ENCODE data around the gene SLC17A8.
"Not testable (repeated sequence)": the region's sequence is repeated elsewhere in the genome, so short reads cannot be mapped to it uniquely, and the experiment has no call there.

SLC17A8 gene

GRCh38 chr12:100413001-100413400 is 56.1 kb downstream of the SLC17A8 start:
- H3K4me3 ChIP-seq (ENCODE audit: low read depth, low read length) = no peak overlapping the region
- TF ChIP-seq, protein P1, sequence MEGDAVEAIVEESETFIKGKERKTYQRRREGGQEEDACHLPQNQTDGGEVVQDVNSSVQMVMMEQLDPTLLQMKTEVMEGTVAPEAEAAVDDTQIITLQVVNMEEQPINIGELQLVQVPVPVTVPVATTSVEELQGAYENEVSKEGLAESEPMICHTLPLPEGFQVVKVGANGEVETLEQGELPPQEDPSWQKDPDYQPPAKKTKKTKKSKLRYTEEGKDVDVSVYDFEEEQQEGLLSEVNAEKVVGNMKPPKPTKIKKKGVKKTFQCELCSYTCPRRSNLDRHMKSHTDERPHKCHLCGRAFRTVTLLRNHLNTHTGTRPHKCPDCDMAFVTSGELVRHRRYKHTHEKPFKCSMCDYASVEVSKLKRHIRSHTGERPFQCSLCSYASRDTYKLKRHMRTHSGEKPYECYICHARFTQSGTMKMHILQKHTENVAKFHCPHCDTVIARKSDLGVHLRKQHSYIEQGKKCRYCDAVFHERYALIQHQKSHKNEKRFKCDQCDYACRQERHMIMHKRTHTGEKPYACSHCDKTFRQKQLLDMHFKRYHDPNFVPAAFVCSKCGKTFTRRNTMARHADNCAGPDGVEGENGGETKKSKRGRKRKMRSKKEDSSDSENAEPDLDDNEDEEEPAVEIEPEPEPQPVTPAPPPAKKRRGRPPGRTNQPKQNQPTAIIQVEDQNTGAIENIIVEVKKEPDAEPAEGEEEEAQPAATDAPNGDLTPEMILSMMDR (IDR thresholded peaks at IDR 0.05; ENCODE audit: control insufficient read depth, extremely low read depth, insufficient read depth) = no peak
- no peak for DNase-seq (ENCODE audit: low read depth)

DNA sequence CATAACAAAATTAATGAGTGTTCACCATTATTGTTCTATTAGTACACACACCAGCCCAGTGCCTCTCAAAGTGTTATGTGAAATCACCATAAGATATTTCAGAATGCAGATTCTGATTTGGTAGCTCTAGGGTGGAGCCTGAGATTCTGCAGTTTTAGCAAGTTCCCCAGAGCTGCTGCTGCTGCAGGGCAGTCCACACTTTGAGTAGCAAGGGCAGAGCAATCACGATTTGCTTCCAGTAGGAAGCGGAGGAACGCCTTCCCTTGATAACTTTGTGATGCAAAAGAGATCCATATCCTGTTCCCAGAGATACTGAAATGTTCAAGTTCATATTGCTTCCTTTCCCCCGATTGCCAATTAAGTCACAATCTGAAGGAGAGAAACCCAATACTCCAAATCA is 57.9 kb downstream of the SLC17A8 start:
- H3K4me3 ChIP-seq (ENCODE audit: low read depth, low read length) = no peak overlapping the region
- DNase-seq (ENCODE audit: low read depth) = no peak
- TF ChIP-seq, protein P1 (IDR thresholded peaks at IDR 0.05; ENCODE audit: control insufficient read depth, extremely low read depth, insufficient read depth) = no peak

- no peak overlapping the region for H3K4me3 ChIP-seq (ENCODE audit: low read depth, low read length)
- TF ChIP-seq, protein P1 (IDR thresholded peaks at IDR 0.05; ENCODE audit: control insufficient read depth, extremely low read depth, insufficient read depth) = no peak
- DNase-seq (ENCODE audit: low read depth) = no peak
Measured at GRCh38 chr12:100422646-100423045, 65.8 kb downstream of the SLC17A8 start.

GRCh38 chr12:100426145-100426544 is 69.3 kb downstream of the SLC17A8 start:
- DNase-seq (ENCODE audit: low read depth) = no peak
- TF ChIP-seq, protein P1 (IDR thresholded peaks at IDR 0.05; ENCODE audit: control insufficient read depth, extremely low read depth, insufficient read depth) = no peak
- H3K4me3 ChIP-seq (ENCODE audit: low read depth, low read length) = no peak overlapping the region

DNA sequence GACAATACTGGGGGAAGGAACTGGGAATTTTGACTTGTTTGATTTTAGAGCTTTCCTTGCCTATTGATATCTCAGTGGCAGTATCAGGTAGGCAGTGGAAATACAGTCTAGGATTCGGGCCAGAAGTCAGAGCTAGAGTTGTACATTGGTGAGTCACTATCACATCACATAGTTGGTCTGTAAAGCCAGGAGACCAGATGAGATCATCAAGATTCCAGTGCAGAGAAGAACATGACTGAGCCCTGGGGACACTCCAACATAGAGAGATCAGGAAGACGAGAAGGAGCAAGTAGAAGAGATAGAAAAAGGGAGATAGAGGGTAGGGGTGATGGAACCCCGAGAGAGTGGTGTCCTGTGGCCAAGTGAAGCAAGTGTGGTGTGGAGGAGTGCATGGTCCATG is 70.2 kb downstream of the SLC17A8 start:
- TF ChIP-seq, protein P1 (IDR thresholded peaks at IDR 0.05; ENCODE audit: control insufficient read depth, extremely low read depth, insufficient read depth) = no peak
- no peak for DNase-seq (ENCODE audit: low read depth)
- H3K4me3 ChIP-seq (ENCODE audit: low read depth, low read length) = no peak overlapping the region

DNA sequence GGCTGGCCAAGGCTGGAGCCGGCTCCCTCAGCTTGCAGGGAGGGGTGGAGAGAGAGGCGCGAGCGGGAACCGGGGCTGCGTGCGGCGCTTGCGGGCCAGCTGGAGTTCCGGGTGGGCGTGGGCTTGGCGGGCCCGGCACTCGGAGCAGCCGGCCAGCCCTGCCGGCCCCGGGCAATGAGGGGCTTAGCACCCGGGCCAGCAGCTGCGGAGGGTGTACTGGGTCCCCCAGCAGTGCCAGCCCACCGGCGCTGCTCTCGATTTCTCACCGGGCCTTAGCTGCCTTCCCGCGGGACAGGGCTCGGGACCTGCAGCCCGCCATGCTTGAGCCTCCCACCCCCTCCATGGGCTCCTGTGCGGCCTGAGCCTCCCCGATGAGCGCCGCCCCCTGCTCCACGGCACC is 73.4 kb downstream of the SLC17A8 start:
- not testable (repeated sequence) for DNase-seq (ENCODE audit: low read depth); H3K4me3 ChIP-seq (ENCODE audit: low read depth, low read length)

GRCh38 chr12:100433701-100434100 is 76.8 kb downstream of the SLC17A8 start:
- H3K4me3 ChIP-seq (ENCODE audit: low read depth, low read length) = no peak overlapping the region
- TF ChIP-seq, protein P1 (IDR thresholded peaks at IDR 0.05; ENCODE audit: control insufficient read depth, extremely low read depth, insufficient read depth) = no peak
- no peak for DNase-seq (ENCODE audit: low read depth)

Data from LNCaP clone FGC (cell line).